ENCODE results near the gene AP5Z1.

DNA sequence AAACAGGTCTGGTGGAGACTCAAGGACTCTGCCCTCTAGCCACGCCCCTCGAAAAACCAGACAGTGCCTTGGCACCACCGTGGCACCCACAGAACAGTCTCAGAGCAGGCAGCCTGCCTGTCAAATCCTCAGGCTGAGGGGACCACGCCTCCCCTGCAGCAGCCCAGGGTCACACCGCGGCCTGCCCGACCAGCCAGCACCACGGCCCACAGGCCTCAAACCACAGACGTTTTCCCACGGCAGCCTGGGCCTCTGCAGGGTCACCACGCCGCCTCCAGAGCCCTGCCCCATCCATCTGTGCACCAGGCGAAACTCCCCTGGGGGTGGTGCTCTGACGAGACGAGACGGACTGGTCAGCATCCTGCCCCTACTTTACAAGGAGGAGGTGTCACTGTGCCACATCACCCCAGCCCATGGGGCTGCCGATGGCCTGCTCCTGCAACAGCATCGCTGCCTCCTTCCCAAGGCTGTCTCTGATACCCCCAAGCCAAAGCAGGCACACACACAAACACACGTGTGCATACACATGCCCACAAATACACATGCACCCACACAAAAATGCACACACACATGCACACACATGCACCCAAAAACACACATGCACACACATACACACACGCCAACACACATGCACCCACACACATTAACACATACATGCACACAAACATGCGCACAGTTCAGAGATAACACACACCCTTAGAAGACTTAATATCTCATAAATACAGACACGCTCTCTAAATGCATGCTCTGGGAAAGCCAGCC lies 61.8 kb downstream of the AP5Z1 start:
- TF ChIP-seq CTCF (IDR thresholded peaks at IDR 0.05) (no peak), POLR2A (IDR thresholded peaks at IDR 0.05) (no peak), POLR2AphosphoS5 (IDR thresholded peaks at IDR 0.05) (no peak), EP300 (IDR thresholded peaks at IDR 0.05) (no peak)

Data from gastroesophageal sphincter (tissue), 3 donors.